ENCODE data around the gene POC1A.
"Not testable (repeated sequence)": the region's sequence is repeated elsewhere in the genome, so short reads cannot be mapped to it uniquely, and the experiment has no call there.

Gene POC1A

DNA sequence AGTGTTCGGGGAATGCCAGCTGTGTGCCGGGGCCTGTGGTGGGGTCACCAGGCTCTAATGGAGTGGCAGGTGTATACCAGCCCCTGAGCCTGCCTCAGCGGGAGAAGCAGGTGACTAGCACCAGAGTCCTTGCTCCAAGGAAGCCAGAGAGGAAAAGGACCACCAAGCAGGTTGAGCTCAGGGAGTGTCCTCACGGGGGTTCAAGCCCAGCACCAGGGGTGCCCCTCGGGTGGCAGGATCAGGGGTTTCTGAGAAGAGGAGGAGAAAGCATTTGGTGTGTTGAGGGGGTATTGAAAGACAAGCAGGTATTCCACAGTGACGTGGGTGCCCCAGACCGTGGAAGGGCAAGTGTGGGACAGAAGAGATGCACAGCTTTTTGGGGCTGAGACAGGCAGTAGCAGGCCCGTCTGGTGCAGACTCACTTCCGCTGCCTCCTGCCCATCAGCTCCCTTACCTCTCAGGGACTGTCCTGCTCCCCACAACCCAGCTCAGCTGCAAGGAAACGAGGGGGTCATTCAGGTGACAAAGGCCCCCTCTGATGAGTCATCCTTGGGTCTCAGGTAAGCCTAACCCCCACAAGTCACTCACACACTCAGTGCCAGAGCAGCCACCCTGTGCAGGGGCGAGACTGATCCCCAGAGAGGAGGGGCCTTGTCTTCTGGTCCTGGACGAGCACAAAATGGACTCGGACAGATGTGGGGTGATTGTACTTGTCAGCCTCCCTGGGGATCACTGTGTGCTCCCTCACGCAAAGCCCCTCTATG is 21.4 kb upstream of the POC1A start:
- Mint-ChIP-seq H3K4me1 (no peaks in the 10 kb centered on the region), H3K4me3 (no peak overlapping the region), H3K9me3 (no peaks in the 10 kb centered on the region), H3K27me3 (no peaks in the 10 kb centered on the region), H3K27ac (no peak overlapping the region)
- ATAC-seq (no peak), DNase-seq (no peak)

DNA sequence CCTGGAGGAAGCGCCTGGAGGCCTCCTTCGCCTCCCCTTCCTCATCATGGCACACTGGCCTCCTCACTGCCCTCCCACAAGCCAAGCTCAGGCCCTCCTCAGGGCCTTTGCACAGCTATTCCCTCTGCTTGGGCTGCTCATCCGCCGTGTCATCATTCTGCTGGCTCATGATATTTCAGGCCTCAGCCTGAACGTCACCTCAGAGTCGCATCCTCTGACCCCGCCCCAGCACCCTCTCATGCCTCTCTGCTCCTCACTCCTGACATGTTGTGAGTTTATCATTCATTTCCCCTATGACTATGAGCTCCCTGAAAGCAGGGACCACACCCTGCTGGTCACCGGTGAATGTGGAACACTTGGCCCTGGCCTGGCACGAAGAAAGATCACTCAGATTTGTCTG is 20.7 kb upstream of the POC1A start:
- ATAC-seq (no peak), DNase-seq (no peak)
- Mint-ChIP-seq H3K4me1 (no peaks in the 10 kb centered on the region), H3K4me3 (no peak overlapping the region), H3K27ac (no peak overlapping the region), H3K27me3 (no peaks in the 10 kb centered on the region), H3K9me3 (no peaks in the 10 kb centered on the region)

GRCh38 chr3:52173101-52173500 is 18.9 kb upstream of the POC1A start:
- Mint-ChIP-seq H3K9me3 (no peaks in the 10 kb centered on the region), H3K4me3 (no peak overlapping the region), H3K27me3 (no peaks in the 10 kb centered on the region), H3K4me1 (no peaks in the 10 kb centered on the region), H3K27ac (peak overlapping the region in 1 of 2 donors; percentile 20)
- DNase-seq (no peak), ATAC-seq (no peak)

- H3K27ac Mint-ChIP-seq: peak overlapping the region in 1 of 2 donors; percentile 61
- H3K9me3 Mint-ChIP-seq: no peaks in the 10 kb centered on the region
- no peak for ATAC-seq
- no peak overlapping the region for H3K4me3 Mint-ChIP-seq
- no peaks in the 10 kb centered on the region for H3K4me1 Mint-ChIP-seq
- no peak for DNase-seq
- no peaks in the 10 kb centered on the region for H3K27me3 Mint-ChIP-seq
These were observed 18.1 kb upstream of the POC1A start for GRCh38 chr3:52172262-52172757.

- Mint-ChIP-seq H3K4me1 (no peaks in the 10 kb centered on the region), H3K9me3 (no peaks in the 10 kb centered on the region), H3K4me3 (no peak overlapping the region), H3K27ac (no peak overlapping the region), H3K27me3 (no peaks in the 10 kb centered on the region)
- ATAC-seq (peak; percentile 58), DNase-seq (no peak)
These were observed 17.5 kb upstream of the POC1A start for GRCh38 chr3:52171514-52172261.

GRCh38 chr3:52170217-52170616 is 16.0 kb upstream of the POC1A start:
- H3K4me1 Mint-ChIP-seq, H3K9me3 Mint-ChIP-seq, H3K27ac Mint-ChIP-seq, H3K27me3 Mint-ChIP-seq, H3K4me3 Mint-ChIP-seq, ATAC-seq, DNase-seq: not testable (repeated sequence)

DNA sequence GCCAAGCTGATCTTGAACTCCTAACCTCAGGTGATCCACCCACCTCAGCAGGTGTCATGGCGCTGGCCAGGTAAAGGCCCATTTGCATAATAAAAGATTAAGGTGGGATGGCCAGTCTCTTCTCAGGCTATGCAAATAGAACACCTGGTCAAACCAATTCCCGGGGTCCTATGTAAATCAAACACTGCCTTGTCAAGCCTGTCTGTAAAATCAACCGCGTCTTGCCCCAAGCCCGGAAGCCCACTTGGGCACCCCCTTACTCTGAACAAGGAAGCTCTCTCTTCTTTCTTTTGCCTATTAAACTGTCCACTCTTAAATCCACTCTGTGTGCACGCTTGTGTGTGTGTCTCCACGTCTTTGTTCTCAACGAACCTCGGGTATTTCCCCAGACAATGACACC is 13.0 kb upstream of the POC1A start:
- H3K4me3 Mint-ChIP-seq: no peak overlapping the region
- no peaks in the 10 kb centered on the region for H3K9me3 Mint-ChIP-seq
- no peaks in the 10 kb centered on the region for H3K27me3 Mint-ChIP-seq
- ATAC-seq (no peak), DNase-seq (no peak)
- no peaks in the 10 kb centered on the region for H3K4me1 Mint-ChIP-seq
- no peak overlapping the region for H3K27ac Mint-ChIP-seq

GRCh38 chr3:52162250-52162872 is 8.1 kb upstream of the POC1A start:
- DNase-seq: no peak
- no peak overlapping the region for H3K27ac Mint-ChIP-seq
- no peaks in the 10 kb centered on the region for H3K27me3 Mint-ChIP-seq
- H3K4me1 Mint-ChIP-seq: no peaks in the 10 kb centered on the region
- no peaks in the 10 kb centered on the region for H3K9me3 Mint-ChIP-seq
- ATAC-seq: no peak
- H3K4me3 Mint-ChIP-seq: no peak overlapping the region

GRCh38 chr3:52159503-52159902 is 5.3 kb upstream of the POC1A start:
- DNase-seq (no peak), ATAC-seq (no peak)
- Mint-ChIP-seq H3K27me3 (no peaks in the 10 kb centered on the region), H3K27ac (no peak overlapping the region), H3K9me3 (no peaks in the 10 kb centered on the region), H3K4me3 (no peak overlapping the region), H3K4me1 (peaks cover 16% of the 10 kb centered on the region)

DNA sequence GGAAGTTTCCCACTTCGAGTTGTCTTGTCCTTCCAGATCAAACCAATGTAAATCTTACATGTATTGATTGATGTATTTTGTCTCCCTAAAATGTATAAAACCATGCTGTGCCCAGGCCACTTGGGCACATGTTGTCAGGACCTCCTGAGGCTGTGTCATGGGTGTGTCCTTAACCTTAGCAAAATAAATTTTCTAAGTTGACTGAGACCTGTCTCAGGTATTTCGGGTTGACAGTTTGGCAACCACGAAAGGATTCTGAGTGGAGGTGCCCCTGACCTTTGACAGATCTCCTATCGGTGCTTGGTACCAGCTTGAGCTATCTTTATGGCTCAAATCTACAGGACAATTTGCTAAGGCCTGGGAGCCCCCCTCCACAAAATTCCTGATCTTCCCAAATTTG is 1.7 kb upstream of the POC1A start:
- no peak for ATAC-seq
- no peak overlapping the region for H3K27ac Mint-ChIP-seq
- peak overlapping the region; percentile 66 to 97 for H3K4me3 Mint-ChIP-seq
- H3K4me1 Mint-ChIP-seq: peaks cover 29% of the 10 kb centered on the region
- no peak for DNase-seq
- no peaks in the 10 kb centered on the region for H3K27me3 Mint-ChIP-seq
- no peaks in the 10 kb centered on the region for H3K9me3 Mint-ChIP-seq

GRCh38 chr3:52153389-52154096 is 680 bp downstream of the POC1A start:
- Mint-ChIP-seq H3K4me3 (peak overlapping the region; percentile 91 to 97), H3K27ac (peak overlapping the region; percentile 63 to 88), H3K9me3 (no peaks in the 10 kb centered on the region), H3K4me1 (peaks cover 29% of the 10 kb centered on the region), H3K27me3 (no peaks in the 10 kb centered on the region)
- peak; percentile 7 for ATAC-seq
- peak in 1 of 2 donors; percentile 18 for DNase-seq

DNA sequence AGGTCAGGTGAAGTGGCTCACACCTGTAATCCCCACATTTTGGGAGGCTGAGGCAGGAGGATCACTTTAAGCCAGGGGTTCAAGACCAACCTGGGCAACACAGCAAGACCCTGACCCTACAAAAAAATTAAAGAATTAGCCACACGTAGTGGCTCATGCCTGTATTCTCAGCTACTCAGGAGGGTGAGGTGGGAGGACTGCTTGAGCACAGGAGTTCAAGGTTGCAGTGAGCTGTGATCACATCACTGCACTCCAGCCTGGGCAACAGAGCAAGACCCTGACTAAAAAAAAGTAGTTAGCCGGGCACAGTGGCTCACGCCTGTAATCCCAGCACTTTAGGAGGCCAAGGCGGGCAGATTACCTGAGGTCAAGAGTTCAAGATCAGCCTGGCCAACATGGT is 2.2 kb downstream of the POC1A start:
- H3K4me3 Mint-ChIP-seq, H3K27me3 Mint-ChIP-seq, H3K27ac Mint-ChIP-seq, DNase-seq, H3K9me3 Mint-ChIP-seq, ATAC-seq: not testable (repeated sequence)
- H3K4me1 Mint-ChIP-seq: peaks cover 29% of the 10 kb centered on the region

GRCh38 chr3:52150860-52151259 is 3.4 kb downstream of the POC1A start:
- no peak overlapping the region for H3K4me3 Mint-ChIP-seq
- H3K27me3 Mint-ChIP-seq: no peaks in the 10 kb centered on the region
- no peak overlapping the region for H3K27ac Mint-ChIP-seq
- ATAC-seq: no peak
- H3K9me3 Mint-ChIP-seq: no peaks in the 10 kb centered on the region
- DNase-seq: no peak
- peaks cover 26% of the 10 kb centered on the region for H3K4me1 Mint-ChIP-seq

GRCh38 chr3:52150357-52150756 is 3.9 kb downstream of the POC1A start:
- H3K4me1 Mint-ChIP-seq: peaks cover 21% of the 10 kb centered on the region
- ATAC-seq: no peak

DNA sequence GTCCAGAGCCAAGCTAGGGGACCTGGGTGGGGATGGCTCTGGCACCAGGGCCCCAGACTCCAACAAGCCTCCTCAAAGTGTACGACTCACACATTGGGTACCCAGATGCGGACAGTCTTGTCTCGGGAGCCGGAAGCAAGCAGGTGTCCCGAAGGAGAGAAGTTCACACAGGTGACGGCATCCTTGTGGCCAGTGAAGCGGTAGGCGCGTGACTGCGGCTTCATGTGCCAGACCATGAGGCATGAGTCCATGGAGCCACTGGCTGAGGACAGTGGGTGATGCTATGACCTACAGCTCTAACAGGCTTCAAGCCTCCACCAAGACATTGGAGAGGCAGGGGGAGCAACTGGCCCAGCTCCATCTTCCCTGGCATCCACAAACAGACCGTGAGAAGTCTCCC is 4.5 kb downstream of the POC1A start:
- DNase-seq (no peak), ATAC-seq (no peak)
- H3K27ac Mint-ChIP-seq: no peak overlapping the region
- H3K4me3 Mint-ChIP-seq: no peak overlapping the region
- no peaks in the 10 kb centered on the region for H3K27me3 Mint-ChIP-seq
- peaks cover 21% of the 10 kb centered on the region for H3K4me1 Mint-ChIP-seq
- H3K9me3 Mint-ChIP-seq: no peaks in the 10 kb centered on the region

More at GRCh38 chr3:52150357-52150756, 3.9 kb downstream of the POC1A start:
- no peak overlapping the region for H3K27ac Mint-ChIP-seq
- H3K27me3 Mint-ChIP-seq: no peaks in the 10 kb centered on the region
- DNase-seq: no peak
- H3K4me3 Mint-ChIP-seq: no peak overlapping the region
- H3K9me3 Mint-ChIP-seq: no peaks in the 10 kb centered on the region

Data from stimulated activated naive CD8-positive, alpha-beta T cell treated with anti-CD3 and anti-CD28 coated beads, Interleukin-15, amount 100 ng/mL, for 72 hours (primary cell).